ENCODE results near the gene CLEC4G. TPM values are rescaled to one million over a fixed set of nuclear protein-coding genes. Genes with fewer than 3 reads are reported as not detected.

The CLEC4G gene
- total RNA-seq, 1 donor from 2014 or later = 1.1 TPM

- intact Hi-C loops (cut with DNase I) = loop anchor here (5.0 kb wide), 1 partner anchor 113 kb away; no protein-coding TSS in a partner anchor
- peak; percentile 94 for ATAC-seq (ENCODE audit: poor library complexity)
- DNase-seq = peak; percentile 94
Measured at GRCh38 chr19:7680606-7681339, 51.1 kb downstream of the CLEC4G start, which contains the start of gene TRAPPC5. Gene TRAPPC5, plus strand, starts transcription at chr19:7680833. Its CDS starts 1,421 bp downstream, at chr19:7682254.

- intact Hi-C loops (cut with DNase I) = loop anchor here (5.0 kb wide), 1 partner anchor 113 kb away; no protein-coding TSS in a partner anchor
- ATAC-seq (ENCODE audit: poor library complexity) (no peak), DNase-seq (no peak)
Measured at GRCh38 chr19:7679771-7680605, 51.9 kb downstream of the CLEC4G start.

GRCh38 chr19:7678971-7679751, 52.7 kb downstream of the CLEC4G start:
- intact Hi-C loops (cut with DNase I) = no loop called here
- DNase-seq (no peak), ATAC-seq (ENCODE audit: poor library complexity) (no peak)

Other genes starting within 250 kb of the CLEC4G start
- 0.97 TPM for gene PEX11G, start 243.1 kb downstream of the CLEC4G start, total RNA-seq
- 92.1 TPM for gene ZNF358, start 216.0 kb downstream of the CLEC4G start, total RNA-seq
- 17.5 TPM for gene MCOLN1, start 209.5 kb downstream of the CLEC4G start, total RNA-seq
- gene PNPLA6, start 196.4 kb downstream of the CLEC4G start, total RNA-seq = 50.4 TPM
- 1.0 TPM for gene CAMSAP3, start 136.2 kb downstream of the CLEC4G start, total RNA-seq
- gene XAB2, start 102.6 kb downstream of the CLEC4G start, total RNA-seq = 23.5 TPM
- 208 TPM for gene PET100, start 102.3 kb downstream of the CLEC4G start, total RNA-seq
- 3.9 TPM for gene PCP2, start 98.4 kb downstream of the CLEC4G start, total RNA-seq
- 7.0 TPM for gene STXBP2, start 95.0 kb downstream of the CLEC4G start, total RNA-seq
- gene RETN, start 63.1 kb downstream of the CLEC4G start, total RNA-seq = 0.48 TPM
- gene MCEMP1, start 55.0 kb downstream of the CLEC4G start, total RNA-seq = 0.67 TPM
- gene TRAPPC5, start 51.3 kb downstream of the CLEC4G start, total RNA-seq = 116 TPM
- 0.56 TPM for gene FCER2, start 30.0 kb downstream of the CLEC4G start, total RNA-seq
- 11.4 TPM for gene CD209, start 15.4 kb upstream of the CLEC4G start, total RNA-seq
- gene CLEC4M, start 31.1 kb upstream of the CLEC4G start, total RNA-seq = not detected
- gene EVI5L, start 98.1 kb upstream of the CLEC4G start, total RNA-seq = 19.4 TPM
- gene PRR36, start 142.3 kb upstream of the CLEC4G start, total RNA-seq = 0.08 TPM
- gene LRRC8E, start 156.4 kb upstream of the CLEC4G start, total RNA-seq = 1.6 TPM
- gene MAP2K7, start 171.8 kb upstream of the CLEC4G start, total RNA-seq = 27.5 TPM
- 10.9 TPM for gene TGFBR3L, start 182.7 kb upstream of the CLEC4G start, total RNA-seq
- 9.4 TPM for gene SNAPC2, start 188.2 kb upstream of the CLEC4G start, total RNA-seq
- gene CTXN1, start 194.0 kb upstream of the CLEC4G start, total RNA-seq = 0.16 TPM
- 116 TPM for gene TIMM44, start 211.6 kb upstream of the CLEC4G start, total RNA-seq

All from Right ventricle myocardium superior (tissue), 1 donor.